Non-pigmented ciliary epithelial cell (primary cell): Measurements from ENCODE around the gene PTER.
A peak's percentile ranks its signal among the peaks of the same experiment; 100 is the strongest.

Experiments used
- DNase-seq: peaks from one replicate; pipeline ENCODE4 v3.0.0-alpha.2; 2010; ENCODE audit warnings: low read depth

PTER gene

GRCh38 chr10:16470747-16471146 is 33.9 kb downstream of the PTER start:
- no peak for DNase-seq

- DNase-seq, result no peak
These were observed 36.0 kb downstream of the PTER start for GRCh38 chr10:16472828-16473227.

GRCh38 chr10:16477757-16478156 is 40.9 kb downstream of the PTER start:
- no peak for DNase-seq

GRCh38 chr10:16478801-16479200 is 42.0 kb downstream of the PTER start:
- DNase-seq, result no peak

GRCh38 chr10:16481052-16481728 is 44.4 kb downstream of the PTER start:
- DNase-seq, result no peak

GRCh38 chr10:16483241-16483917 is 46.6 kb downstream of the PTER start:
- no peak for DNase-seq

GRCh38 chr10:16490511-16490910 is 53.7 kb downstream of the PTER start:
- DNase-seq, result no peak

GRCh38 chr10:16491933-16492332 is 55.1 kb downstream of the PTER start:
- DNase-seq, result no peak

GRCh38 chr10:16493884-16494536 is 57.2 kb downstream of the PTER start:
- DNase-seq, result no peak

GRCh38 chr10:16497911-16498310 is 61.1 kb downstream of the PTER start:
- peak; percentile 24 for DNase-seq

- DNase-seq, result no peak
These were observed 68.4 kb downstream of the PTER start for GRCh38 chr10:16505161-16505560.

- DNase-seq, result no peak
These were observed 73.2 kb downstream of the PTER start for GRCh38 chr10:16509996-16510395.

GRCh38 chr10:16510843-16511242 is 74.0 kb downstream of the PTER start:
- DNase-seq, result no peak

GRCh38 chr10:16518822-16519221 is 82.0 kb downstream of the PTER start:
- no peak for DNase-seq

- DNase-seq, result no peak
These were observed 82.6 kb downstream of the PTER start for GRCh38 chr10:16519250-16519907.

GRCh38 chr10:16519908-16520861 is 83.4 kb downstream of the PTER start:
- no peak for DNase-seq

- no peak for DNase-seq
These were observed 84.1 kb downstream of the PTER start for GRCh38 chr10:16520900-16521299.

- no peak for DNase-seq
These were observed 84.7 kb downstream of the PTER start, which contains the start of gene C1QL3 for GRCh38 chr10:16521311-16522016. Gene C1QL3, minus strand, starts transcription at chr10:16521879. Its CDS starts 814 bp downstream, at chr10:16521065.

- DNase-seq, result no peak
These were observed 90.6 kb downstream of the PTER start for GRCh38 chr10:16527452-16527851.

- no peak for DNase-seq
These were observed 93.0 kb downstream of the PTER start for GRCh38 chr10:16529853-16530252.

- DNase-seq, result no peak
These were observed 99.3 kb downstream of the PTER start for GRCh38 chr10:16536155-16536554.
